B cell (primary cell): ENCODE measurements around the gene CIBAR2. TPM values are rescaled to one million over a fixed set of nuclear protein-coding genes. Genes with fewer than 3 reads are reported as not detected.

Experiments
- ATAC-seq: fragments of 200-7000 bp; cut with Tn5 transposase; one replicate; pipeline ENCODE4 v1.10.0; 2021; ENCODE audit warnings: low read depth, mild to moderate bottlenecking, moderate number of reproducible peaks, moderate library complexity
- CTCF ChIA-PET: fragments of 350-600 bp; sonication (Branson Sonifier 250); formaldehyde crosslinking; loops from one replicate; lab custom pipeline; 2021; ENCODE audit warnings: antibody characterized with exemption, inconsistent platforms; lab: Charles Lee
- POLR2A ChIA-PET: fragments of 350-600 bp; sonication (Branson Sonifier 250); formaldehyde crosslinking; loops from one replicate; lab custom pipeline; 2021; ENCODE audit warnings: antibody characterized with exemption; lab: Charles Lee
- DNase-seq: peaks from one replicate; pipeline ENCODE4 v3.0.0; 2013
- H2AFZ ChIP-seq: 2 replicates; pipeline ENCODE4 v1.6.1; 2012; ENCODE audit warnings: mild to moderate bottlenecking, low read depth, low read length; ENCODE audit not compliant: insufficient read depth, poor library complexity, severe bottlenecking
- H3K27ac ChIP-seq, 2 donors: 1 replicate in 1 of 2; 2 replicates in 1 of 2; pipeline ENCODE4 v1.5.1; 2012 to 2013; ENCODE audit warnings: low read length in 2 of 2, mild to moderate bottlenecking in 2 of 2, moderate library complexity in 1 of 2
- H3K27me3 ChIP-seq, 4 experiments: fragments of 200-600 bp in 1 of 4; sonication (generic) in 1 of 4; replicated peaks in 1 of 4; 1 replicate in 2 of 4; 2 replicates in 2 of 4; pipeline versions ENCODE4 v1.6.1 to v1.7.0; 2013 to 2016; ENCODE audit warnings: low read length in 3 of 4, mild to moderate bottlenecking in 2 of 4, mixed read lengths in 1 of 4, moderate library complexity in 1 of 4; ENCODE audit not compliant: insufficient read depth in 4 of 4, control insufficient read depth in 3 of 4; ENCODE audit errors: control extremely low read depth in 1 of 4
- H3K36me3 ChIP-seq, 2 experiments: replicated peaks in 1 of 2; 1 replicate in 1 of 2; 2 replicates in 1 of 2; pipeline versions ENCODE4 v1.6.1 to v1.7.1; 2013; ENCODE audit warnings: low read length in 1 of 2; ENCODE audit not compliant: insufficient read depth in 2 of 2, control insufficient read depth in 1 of 2; ENCODE audit errors: control extremely low read depth in 1 of 2, extremely low read depth in 1 of 2
- H3K4me1 ChIP-seq, 2 donors: fragments of 200-600 bp in 1 of 2; sonication (generic) in 1 of 2; 1 replicate in 1 of 2; 2 replicates in 1 of 2; pipeline versions ENCODE4 v1.5.1 to v1.6.1; 2013 to 2017; ENCODE audit warnings: low read length in 2 of 2; ENCODE audit not compliant: control insufficient read depth in 2 of 2, insufficient read depth in 2 of 2
- H3K4me2 ChIP-seq: replicated peaks from 2 replicates; pipeline ENCODE3; 2012; ENCODE audit warnings: mild to moderate bottlenecking, low read depth, low read length; ENCODE audit not compliant: poor library complexity, severe bottlenecking
- H3K4me3 ChIP-seq, 5 experiments: fragments of 200-600 bp in 1 of 5; sonication (generic) in 1 of 5; 1 replicate in 3 of 5; 2 replicates in 2 of 5; pipeline versions ENCODE4 v1.5.1 to v1.7.0; 2011 to 2016; ENCODE audit warnings: low read length in 4 of 5, mild to moderate bottlenecking in 4 of 5, low read depth in 2 of 5, control low read depth in 1 of 5, moderate library complexity in 1 of 5; ENCODE audit not compliant: insufficient read depth in 1 of 5; ENCODE audit errors: control extremely low read depth in 1 of 5, extremely low read depth in 1 of 5
- H3K79me2 ChIP-seq: fragments of 200-600 bp; sonication (generic); one replicate; pipeline ENCODE4 v1.6.0; 2016; ENCODE audit warnings: low read length; ENCODE audit not compliant: control insufficient read depth, insufficient read depth
- H3K9ac ChIP-seq: fragments of 200-600 bp; sonication (generic); 2 replicates; pipeline ENCODE4 v1.6.1; 2017; ENCODE audit warnings: mild to moderate bottlenecking, low read length, moderate library complexity
- H3K9me3 ChIP-seq, 3 donors: one replicate each; pipeline versions ENCODE4 v1.6.1 to v1.7.1; 2013; ENCODE audit warnings: low read length in 2 of 3; ENCODE audit not compliant: control insufficient read depth in 2 of 3, insufficient read depth in 1 of 3; ENCODE audit errors: control extremely low read depth in 1 of 3
- H4K20me1 ChIP-seq: 2 replicates; pipeline ENCODE4 v1.6.0; 2012; ENCODE audit warnings: mild to moderate bottlenecking, low read length; ENCODE audit not compliant: insufficient read depth, control insufficient read depth, poor library complexity, severe bottlenecking
- H3K27ac Mint-ChIP-seq: one replicate; pipeline ENCODE4 v1.8.0; 2021; ENCODE audit warnings: mixed read lengths
- H3K27me3 Mint-ChIP-seq: one replicate; pipeline ENCODE4 v1.8.0; 2021; ENCODE audit warnings: mixed read lengths
- H3K4me1 Mint-ChIP-seq: one replicate; pipeline ENCODE4 v1.8.0; 2021; ENCODE audit warnings: mixed read lengths
- H3K4me3 Mint-ChIP-seq: one replicate; pipeline ENCODE4 v1.8.0; 2021; ENCODE audit warnings: mixed read lengths
- H3K9me3 Mint-ChIP-seq: one replicate; pipeline ENCODE4 v1.8.0; 2022; ENCODE audit warnings: mixed read lengths; ENCODE audit not compliant: insufficient read depth
- EZH2 ChIP-seq: IDR thresholded peaks from 2 replicates; pipeline ENCODE4 v1.6.1; 2012; ENCODE audit warnings: borderline replicate concordance, low read depth, mild to moderate bottlenecking, moderate library complexity, low read length; ENCODE audit not compliant: insufficient read depth, poor library complexity, severe bottlenecking
- WGBS: methylation state at CpG from one replicate; pipeline ENCODE4 v1.1.5; 2013; ENCODE audit warnings: missing lambda C conversion rate; ENCODE audit not compliant: insufficient coverage; 5-methylcytosine and 5-hydroxymethylcytosine counted together
- intact Hi-C: fragments of 100-400 bp; cut with micrococcal nuclease; formaldehyde crosslinking; loops from one replicate; pipeline ENCODE4 v1.10.0; 2022
- polyA plus RNA-seq: library from polyadenylated mRNA; depleted of rRNA; stranded (reverse); fragments of >200 nt; gene quantifications from 2 replicates; pipeline ENCODE4 v1.2.3, GENCODE V29; 2012
- total RNA-seq, 2 donors: library from RNA; stranded (reverse); fragments of 120-200 nt in 1 of 2; gene quantifications; 1 replicate in 1 of 2; 2 replicates in 1 of 2; pipeline versions ENCODE4 v1.2.3 to v1.2.4, GENCODE V29; 2013 to 2022
- TF ChIP-seq, protein P1 (sequence below): fragments of 200-600 bp; IDR thresholded peaks from one replicate; pipeline ENCODE4 v1.8.0; 2022; ENCODE audit warnings: antibody characterized with exemption, mild to moderate bottlenecking

Gene CIBAR2
- total and polyA plus RNA-seq, 2 donors (not counting 1 experiment from before 2014, with no cell fraction given), result not detected

DNA sequence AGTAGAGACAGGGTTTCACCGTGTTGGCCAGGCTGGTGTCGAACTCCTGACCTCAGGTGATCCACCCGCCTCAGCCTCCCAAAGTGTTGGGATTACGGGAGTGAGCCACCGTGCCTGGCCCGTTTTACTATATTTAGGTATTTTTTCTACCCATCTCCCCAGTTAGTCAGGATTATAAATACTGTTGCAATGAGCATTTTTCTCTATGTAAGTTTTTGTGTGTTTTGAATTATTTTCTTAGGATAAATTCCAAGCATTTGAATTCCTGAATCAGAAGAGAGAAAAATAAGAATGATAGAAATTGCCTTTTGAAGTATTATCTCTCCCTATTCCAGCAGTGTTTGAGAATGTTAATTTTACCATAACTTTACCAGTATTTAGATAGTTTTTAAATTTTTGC lies 48.1 kb downstream of the CIBAR2 start:
- H3K4me3 ChIP-seq, result no peak overlapping the region
- ChIA-PET CTCF (no interaction called here), POLR2A (no interaction called here)
- no peak for TF ChIP-seq EZH2
- intact Hi-C loops, result no loop called here
- H3K27me3 Mint-ChIP-seq, result peaks cover 21% of the 10 kb centered on the region
- H2AFZ ChIP-seq, result no peak overlapping the region
- H3K9ac ChIP-seq, result no peak overlapping the region
- ATAC-seq (no peak), DNase-seq (no peak)
- WGBS, result no CpG with 5 or more reads among the region's 6 CpGs
- H3K27ac Mint-ChIP-seq, result no peak overlapping the region
- H4K20me1 ChIP-seq, result no peaks in the 10 kb centered on the region
- H3K4me3 Mint-ChIP-seq, result no peak overlapping the region
- H3K36me3 ChIP-seq, result no peaks in the 10 kb centered on the region
- H3K9me3 ChIP-seq, result no peaks in the 10 kb centered on the region
- no peaks in the 10 kb centered on the region for H3K27me3 ChIP-seq
- no peaks in the 10 kb centered on the region for H3K9me3 Mint-ChIP-seq
- H3K27ac ChIP-seq, result no peak overlapping the region
- H3K4me1 Mint-ChIP-seq, result peaks cover 6% of the 10 kb centered on the region
- peaks cover 5 to 10% of the 10 kb centered on the region in 2 donors for H3K4me1 ChIP-seq
- H3K79me2 ChIP-seq, result no peaks in the 10 kb centered on the region
- H3K4me2 ChIP-seq, result no peak overlapping the region

DNA sequence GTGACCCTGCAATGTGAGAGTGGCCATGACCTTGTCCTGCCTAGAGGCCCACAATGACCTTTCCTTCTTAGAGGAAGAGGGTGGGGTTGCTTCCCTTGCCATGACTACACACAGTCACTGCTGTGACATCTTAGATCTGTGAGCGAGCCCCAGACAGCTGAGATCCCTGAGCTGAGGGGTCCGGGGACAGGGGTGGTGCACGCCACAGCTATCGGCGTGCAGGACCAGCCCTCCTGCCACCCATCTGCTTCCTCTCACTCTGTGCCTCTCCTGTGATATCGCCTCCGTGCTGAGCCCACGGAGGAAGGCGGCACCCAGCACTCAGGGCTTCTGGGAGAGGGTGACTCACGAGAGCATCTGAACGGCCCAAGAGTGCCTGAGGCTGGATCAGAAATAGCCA lies 49.4 kb downstream of the CIBAR2 start:
- Histone ChIP-seq H3K9ac (no peak overlapping the region), H3K27me3 (no peaks in the 10 kb centered on the region), H3K9me3 (no peaks in the 10 kb centered on the region), H3K4me1 (peaks cover 12 to 17% of the 10 kb centered on the region in 2 donors), H3K36me3 (no peaks in the 10 kb centered on the region), H3K27ac (no peak overlapping the region), H3K79me2 (no peaks in the 10 kb centered on the region), H2AFZ (no peak overlapping the region), H3K4me2 (no peak overlapping the region), H4K20me1 (no peaks in the 10 kb centered on the region), H3K4me3 (no peak overlapping the region)
- no peak overlapping the region for H3K27ac Mint-ChIP-seq
- H3K4me3 Mint-ChIP-seq, result no peak overlapping the region
- no peaks in the 10 kb centered on the region for H3K9me3 Mint-ChIP-seq
- H3K4me1 Mint-ChIP-seq, result peaks cover 15% of the 10 kb centered on the region
- intact Hi-C loops, result no loop called here
- peaks cover 21% of the 10 kb centered on the region for H3K27me3 Mint-ChIP-seq
- TF ChIP-seq, protein P1, sequence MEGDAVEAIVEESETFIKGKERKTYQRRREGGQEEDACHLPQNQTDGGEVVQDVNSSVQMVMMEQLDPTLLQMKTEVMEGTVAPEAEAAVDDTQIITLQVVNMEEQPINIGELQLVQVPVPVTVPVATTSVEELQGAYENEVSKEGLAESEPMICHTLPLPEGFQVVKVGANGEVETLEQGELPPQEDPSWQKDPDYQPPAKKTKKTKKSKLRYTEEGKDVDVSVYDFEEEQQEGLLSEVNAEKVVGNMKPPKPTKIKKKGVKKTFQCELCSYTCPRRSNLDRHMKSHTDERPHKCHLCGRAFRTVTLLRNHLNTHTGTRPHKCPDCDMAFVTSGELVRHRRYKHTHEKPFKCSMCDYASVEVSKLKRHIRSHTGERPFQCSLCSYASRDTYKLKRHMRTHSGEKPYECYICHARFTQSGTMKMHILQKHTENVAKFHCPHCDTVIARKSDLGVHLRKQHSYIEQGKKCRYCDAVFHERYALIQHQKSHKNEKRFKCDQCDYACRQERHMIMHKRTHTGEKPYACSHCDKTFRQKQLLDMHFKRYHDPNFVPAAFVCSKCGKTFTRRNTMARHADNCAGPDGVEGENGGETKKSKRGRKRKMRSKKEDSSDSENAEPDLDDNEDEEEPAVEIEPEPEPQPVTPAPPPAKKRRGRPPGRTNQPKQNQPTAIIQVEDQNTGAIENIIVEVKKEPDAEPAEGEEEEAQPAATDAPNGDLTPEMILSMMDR, result no peak
- TF ChIP-seq EZH2, result no peak
- ChIA-PET CTCF (no interaction called here), POLR2A (no interaction called here)
- WGBS, result 86% methylated on average over 11 of the region's 11 CpGs
- ATAC-seq, result no peak
- DNase-seq, result no peak
